ENCODE measurements around the gene TXK.

TXK gene

DNA sequence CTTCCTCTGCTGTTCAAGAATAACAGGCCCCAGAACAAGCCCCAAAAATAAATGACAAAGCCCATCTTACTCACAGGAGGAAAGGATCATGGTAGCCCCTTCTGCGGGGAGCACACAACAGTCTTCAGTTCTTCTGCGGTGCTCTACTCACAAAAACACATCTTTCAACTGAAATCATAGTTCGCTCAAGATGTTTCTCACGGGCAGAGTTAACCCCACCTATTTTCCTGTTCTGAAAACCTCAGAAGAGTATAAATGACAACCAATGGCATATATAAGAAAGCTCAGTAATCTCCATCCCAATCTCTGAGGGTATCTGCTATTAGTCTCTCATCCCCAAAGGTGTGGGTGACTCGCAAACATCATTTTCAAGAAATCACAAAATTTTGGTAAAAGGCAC lies at the start of gene TXK:
Gene TXK (minus strand): TSS at position 170 of the 400 bp plus-strand sequence. CDS start 80 bp downstream, at position 90.
- no peak within 1 kb of the TSS for H3K9ac ChIP-seq
- peaks cover 9% of the 10 kb centered on the region for H3K4me1 ChIP-seq (ENCODE audit: low read depth, poor library complexity, severe bottlenecking)
- no peaks in the 10 kb centered on the region for H3K36me3 ChIP-seq (ENCODE audit: insufficient read depth)
- H4K20me1 ChIP-seq (ENCODE audit: insufficient read depth), result no peaks in the 10 kb centered on the region
- no peak within 1 kb of the TSS for H3K27ac ChIP-seq
- H2AFZ ChIP-seq (ENCODE audit: low read depth), result no peak within 1 kb of the TSS
- no peak within 1 kb of the TSS for H3K4me2 ChIP-seq
- no peak for TF ChIP-seq CTCF (conservative IDR thresholded peaks at IDR 0.05; ENCODE audit: low read depth, low read length)
- H3K79me2 ChIP-seq (ENCODE audit: insufficient read depth, low read depth), result no peaks in the 10 kb centered on the region
- H3K4me3 ChIP-seq (IDR thresholded peaks at IDR 0.05; ENCODE audit: insufficient read depth, low read depth, low read length), result no peak within 1 kb of the TSS
- no peaks in the 10 kb centered on the region for H3K27me3 ChIP-seq (ENCODE audit: insufficient read depth, low read depth)

DNA sequence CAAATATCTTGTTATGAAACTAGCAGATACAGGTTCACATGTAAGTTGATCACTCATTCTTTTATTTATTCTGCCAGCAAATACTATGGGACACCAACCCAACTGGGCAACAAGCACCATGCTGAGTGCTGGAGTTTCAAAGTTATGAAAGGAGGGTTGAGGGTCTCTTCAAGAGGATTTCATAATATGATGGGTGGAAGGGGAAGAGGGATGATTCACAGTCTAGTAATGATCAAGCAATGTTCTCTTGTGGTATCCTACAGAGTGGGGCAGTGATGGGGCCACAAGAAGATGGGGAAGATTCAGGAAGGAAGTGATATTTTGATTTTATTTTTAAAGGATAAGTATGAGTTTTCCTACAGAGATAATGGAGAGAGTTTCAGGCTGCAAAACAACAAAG lies 46.2 kb upstream of the TXK start:
- no peak overlapping the region for H3K4me3 ChIP-seq (IDR thresholded peaks at IDR 0.05; ENCODE audit: insufficient read depth, low read depth, low read length)
- H3K36me3 ChIP-seq (ENCODE audit: insufficient read depth), result no peaks in the 10 kb centered on the region
- no peaks in the 10 kb centered on the region for H3K4me1 ChIP-seq (ENCODE audit: low read depth, poor library complexity, severe bottlenecking)
- no peak overlapping the region for H2AFZ ChIP-seq (ENCODE audit: low read depth)
- H4K20me1 ChIP-seq (ENCODE audit: insufficient read depth), result no peaks in the 10 kb centered on the region
- no peak for TF ChIP-seq CTCF (conservative IDR thresholded peaks at IDR 0.05; ENCODE audit: low read depth, low read length)
- no peak overlapping the region for H3K4me2 ChIP-seq
- no peaks in the 10 kb centered on the region for H3K79me2 ChIP-seq (ENCODE audit: insufficient read depth, low read depth)
- H3K27ac ChIP-seq, result no peak overlapping the region
- no peaks in the 10 kb centered on the region for H3K27me3 ChIP-seq (ENCODE audit: insufficient read depth, low read depth)
- H3K9ac ChIP-seq, result no peak overlapping the region

DNA sequence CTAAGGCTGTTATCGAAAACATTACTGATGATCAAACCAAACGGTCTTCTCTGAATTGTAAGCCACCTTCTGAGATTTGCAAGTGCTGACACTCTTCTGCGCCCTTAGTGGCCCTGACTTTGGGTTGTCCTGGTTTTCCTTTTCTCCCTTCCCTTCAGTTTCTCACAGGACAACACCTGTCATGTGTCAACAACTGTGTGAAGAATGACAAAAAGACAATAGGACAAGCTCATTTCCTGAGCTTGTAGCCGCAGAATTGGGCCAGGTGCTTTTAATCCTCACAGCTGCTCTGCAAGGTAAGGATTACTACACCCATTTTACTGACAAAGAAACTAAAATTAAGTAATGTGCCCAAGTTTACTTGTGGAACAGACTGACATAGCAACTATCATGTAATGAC lies 44.9 kb upstream of the TXK start:
- Histone ChIP-seq H3K4me1 (ENCODE audit: low read depth, poor library complexity, severe bottlenecking) (no peaks in the 10 kb centered on the region), H3K9ac (no peak overlapping the region), H4K20me1 (ENCODE audit: insufficient read depth) (no peaks in the 10 kb centered on the region), H3K4me2 (no peak overlapping the region), H3K36me3 (ENCODE audit: insufficient read depth) (no peaks in the 10 kb centered on the region), H3K4me3 (IDR thresholded peaks at IDR 0.05; ENCODE audit: insufficient read depth, low read depth, low read length) (no peak overlapping the region), H3K27me3 (ENCODE audit: insufficient read depth, low read depth) (no peaks in the 10 kb centered on the region), H3K27ac (no peak overlapping the region), H3K79me2 (ENCODE audit: insufficient read depth, low read depth) (no peaks in the 10 kb centered on the region), H2AFZ (ENCODE audit: low read depth) (no peak overlapping the region)
- TF ChIP-seq CTCF (conservative IDR thresholded peaks at IDR 0.05; ENCODE audit: low read depth, low read length), result no peak

DNA sequence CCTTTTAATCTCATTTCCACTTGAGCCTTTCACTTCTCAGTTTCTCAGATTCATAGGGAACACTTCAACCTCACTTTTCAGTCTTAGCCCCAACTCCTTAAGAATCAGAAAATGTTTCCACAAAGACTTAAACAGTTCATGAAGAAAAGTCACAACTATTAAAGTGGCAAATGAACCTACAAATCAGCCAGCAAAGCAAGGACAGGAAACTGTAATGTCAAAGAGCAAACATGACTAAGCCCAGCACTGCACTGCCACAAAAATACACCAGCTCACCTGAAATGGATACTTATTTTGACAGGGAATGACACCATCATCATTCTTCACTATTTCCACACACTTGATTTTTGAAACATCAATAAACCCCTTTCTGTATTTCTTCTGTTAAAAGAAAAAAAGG lies 41.8 kb upstream of the TXK start:
- Histone ChIP-seq H2AFZ (ENCODE audit: low read depth) (no peak overlapping the region), H3K79me2 (ENCODE audit: insufficient read depth, low read depth) (no peaks in the 10 kb centered on the region), H3K27me3 (ENCODE audit: insufficient read depth, low read depth) (no peaks in the 10 kb centered on the region), H3K9ac (no peak overlapping the region), H4K20me1 (ENCODE audit: insufficient read depth) (no peaks in the 10 kb centered on the region), H3K27ac (no peak overlapping the region), H3K4me2 (no peak overlapping the region), H3K4me1 (ENCODE audit: low read depth, poor library complexity, severe bottlenecking) (no peaks in the 10 kb centered on the region), H3K36me3 (ENCODE audit: insufficient read depth) (no peaks in the 10 kb centered on the region), H3K4me3 (IDR thresholded peaks at IDR 0.05; ENCODE audit: insufficient read depth, low read depth, low read length) (no peak overlapping the region)
- no peak for TF ChIP-seq CTCF (conservative IDR thresholded peaks at IDR 0.05; ENCODE audit: low read depth, low read length)

Measured in KMS-11 (cell line).